GM12874 (cell line): ENCODE measurements around the gene E2F4.

Experiments used
- CTCF ChIP-seq: IDR thresholded peaks from 2 replicates; pipeline ENCODE4 v1.5.1; 2011; ENCODE audit warnings: low read depth, mild to moderate bottlenecking, control low read depth, low read length, moderate library complexity; ENCODE audit not compliant: insufficient read depth

E2F4 gene

GRCh38 chr16:67191411-67191994, 452 bp upstream of the E2F4 start:
- TF ChIP-seq CTCF, result no peak

- no peak for TF ChIP-seq CTCF
These were observed 916 bp downstream of the E2F4 start for GRCh38 chr16:67192781-67193361.

- TF ChIP-seq CTCF, result no peak
These were observed 1.6 kb downstream of the E2F4 start for GRCh38 chr16:67193536-67193935.

- TF ChIP-seq CTCF, result no peak
These were observed 2.3 kb downstream of the E2F4 start for GRCh38 chr16:67194260-67194659.

- TF ChIP-seq CTCF, result no peak
These were observed 3.7 kb downstream of the E2F4 start for GRCh38 chr16:67195676-67196075.

GRCh38 chr16:67196881-67197280, 4.9 kb downstream of the E2F4 start:
- TF ChIP-seq CTCF, result no peak

- TF ChIP-seq CTCF, result no peak
These were observed 5.7 kb downstream of the E2F4 start for GRCh38 chr16:67197704-67198103.
